GM18502 (cell line): ENCODE data around the gene SACS.
A peak's percentile ranks its signal among the peaks of the same experiment; 100 is the strongest.

ENCODE experiments used
- ATAC-seq: cut with Tn5 transposase; IDR thresholded peaks from one replicate; pipeline ENCODE4 v1.9.1; 2021; ENCODE audit warnings: mild to moderate bottlenecking; ENCODE audit not compliant: unreplicated experiment, poor library complexity

Gene SACS

DNA sequence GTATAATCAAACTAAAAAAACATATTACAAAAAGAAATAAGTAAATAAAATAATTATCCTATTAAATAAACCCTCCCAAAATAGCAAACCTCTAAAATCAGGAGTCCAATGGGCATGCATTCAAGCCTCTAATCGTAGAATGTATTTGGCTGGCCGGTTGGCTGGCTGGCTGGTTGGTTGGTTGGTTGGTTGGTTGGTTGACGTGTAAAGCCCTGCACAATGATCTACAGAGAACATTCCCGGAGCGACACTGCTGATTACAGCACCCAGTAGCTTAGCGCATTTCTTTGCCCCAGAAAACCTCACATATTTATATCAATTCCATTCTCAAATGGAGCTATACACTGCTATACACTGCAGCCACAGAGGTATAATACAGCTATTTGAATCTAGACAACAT lies 65.6 kb downstream of the SACS start:
- ATAC-seq, result no peak

DNA sequence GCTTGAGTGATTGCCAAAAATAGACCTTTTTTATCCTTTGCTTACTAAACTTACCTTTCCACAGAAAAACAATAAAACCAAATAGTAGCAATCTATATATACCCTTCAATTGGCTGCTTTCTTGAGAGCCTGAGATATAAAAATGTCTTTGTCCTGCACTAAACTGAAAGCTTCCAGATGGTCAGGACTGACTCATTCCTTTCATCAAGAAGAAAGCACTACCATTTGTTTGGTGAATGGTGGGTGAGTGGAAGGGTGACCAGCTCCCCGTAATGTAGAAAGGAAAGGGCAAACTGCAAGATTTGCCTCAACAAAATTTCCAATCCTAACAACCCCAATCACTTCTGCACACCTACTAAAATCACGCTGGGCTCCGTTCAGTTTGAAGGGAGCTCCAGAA lies 67.8 kb downstream of the SACS start:
- no peak for ATAC-seq

DNA sequence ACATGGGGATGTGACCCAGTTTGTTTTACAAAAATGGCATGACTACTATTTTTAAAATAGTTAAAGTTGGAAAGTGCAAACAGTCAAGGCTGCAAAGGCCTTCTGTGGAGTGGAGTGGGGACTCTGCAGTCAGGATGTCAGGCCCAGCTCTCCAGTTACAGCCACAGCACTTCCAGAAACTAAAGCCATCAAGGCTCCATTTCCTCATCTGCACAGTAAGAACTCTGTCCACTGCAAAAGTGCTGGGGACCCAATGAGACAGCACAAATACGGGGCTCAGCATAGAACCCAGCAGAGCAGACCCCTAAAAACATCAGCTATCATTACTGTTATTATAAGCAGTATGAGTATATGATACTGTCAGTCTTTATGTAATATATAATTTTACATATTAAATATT lies 73.6 kb downstream of the SACS start:
- ATAC-seq, result no peak

DNA sequence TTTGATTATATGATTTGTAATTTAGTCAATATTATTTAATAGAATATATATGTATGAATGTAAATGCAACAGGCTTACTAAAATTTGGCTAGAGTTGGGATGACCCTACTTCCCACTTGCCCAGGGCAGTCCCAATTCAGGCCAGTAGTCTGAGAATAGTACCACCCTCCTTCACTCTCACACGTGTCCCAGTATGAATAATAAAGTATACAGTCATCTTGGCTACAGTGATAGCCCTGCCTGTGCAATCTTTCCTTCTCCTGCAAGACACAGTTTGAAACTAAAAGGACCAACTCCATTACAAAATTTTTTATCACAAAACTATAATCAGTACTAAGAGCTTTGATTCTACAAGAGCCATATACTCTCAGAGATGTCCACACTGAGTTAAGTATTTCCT lies 76.2 kb downstream of the SACS start:
- ATAC-seq, result no peak

DNA sequence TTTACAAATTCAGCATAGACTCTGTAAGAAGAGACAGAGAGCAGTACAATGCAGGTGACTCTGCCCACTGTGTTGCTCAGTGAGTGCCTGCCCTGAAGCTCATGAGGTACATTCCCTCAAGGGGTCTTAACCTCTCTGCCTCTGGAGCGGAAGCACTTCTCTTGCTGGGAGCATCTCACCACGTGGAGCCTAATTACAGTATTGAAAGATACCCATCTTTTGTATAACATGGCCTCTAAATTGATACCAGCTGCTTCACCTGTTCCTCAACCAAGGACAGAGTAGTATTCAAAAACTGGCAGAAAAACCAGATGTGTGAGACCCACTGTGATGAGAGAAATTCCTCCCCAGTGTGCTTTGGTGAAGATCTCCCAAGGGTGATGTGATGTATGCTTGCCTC lies 77.1 kb downstream of the SACS start:
- no peak for ATAC-seq

DNA sequence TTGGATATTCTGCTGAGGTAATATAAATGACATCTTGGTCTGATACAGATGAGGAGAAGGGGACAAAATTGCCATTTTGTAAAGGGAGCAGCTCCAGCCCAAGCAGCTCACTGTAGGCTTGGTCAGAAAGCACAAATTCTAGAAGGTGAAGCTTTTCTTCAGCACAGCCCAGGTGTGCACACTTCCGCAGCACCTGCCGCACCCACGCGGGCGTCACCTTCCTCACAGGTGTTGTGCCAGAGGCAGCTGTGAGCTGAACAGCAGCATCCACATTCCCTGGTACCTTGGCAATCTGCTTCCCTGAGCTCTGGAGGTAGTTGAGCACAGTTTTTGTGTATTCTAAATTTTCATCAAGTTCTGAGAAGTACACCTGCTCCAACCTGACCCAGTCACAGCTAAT lies 79.0 kb downstream of the SACS start:
- no peak for ATAC-seq

DNA sequence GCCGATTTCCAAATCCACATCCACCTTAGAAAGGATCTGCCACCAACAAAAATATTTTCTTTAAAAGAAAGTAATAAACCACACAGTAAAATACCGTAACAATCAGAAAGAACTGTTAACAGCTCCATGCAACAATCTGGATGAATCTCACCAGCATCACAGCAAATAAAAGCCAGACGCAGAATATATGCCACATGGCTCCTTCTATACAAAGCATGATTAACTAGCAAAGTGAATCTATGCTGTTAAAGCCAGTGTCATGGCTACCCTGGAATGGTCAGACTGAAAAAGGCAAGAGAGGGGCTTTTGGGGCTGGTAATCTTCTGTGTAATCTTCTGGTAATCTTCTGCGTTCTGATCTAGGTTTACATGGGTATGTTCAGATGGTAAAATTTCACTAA lies 81.3 kb downstream of the SACS start:
- ATAC-seq, result no peak

DNA sequence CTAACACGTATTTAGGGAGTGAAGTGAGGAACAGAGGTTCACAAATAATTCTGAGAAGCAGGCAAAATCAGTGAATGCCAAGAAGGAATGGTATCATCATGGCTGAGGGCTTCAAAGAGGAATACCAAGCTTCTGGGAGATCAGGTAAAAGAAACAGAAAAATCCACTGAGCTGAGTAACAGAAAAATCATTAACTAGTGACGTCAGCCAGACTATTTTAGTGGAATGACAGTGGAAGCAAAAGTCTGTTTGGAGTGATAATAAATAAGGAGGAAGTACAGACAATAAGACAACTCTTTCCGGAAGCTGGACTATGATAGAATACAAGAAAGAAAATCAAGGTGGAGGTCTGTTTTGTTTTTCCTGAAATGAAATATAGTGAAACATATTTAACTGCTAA lies 83.5 kb downstream of the SACS start:
- no peak for ATAC-seq

DNA sequence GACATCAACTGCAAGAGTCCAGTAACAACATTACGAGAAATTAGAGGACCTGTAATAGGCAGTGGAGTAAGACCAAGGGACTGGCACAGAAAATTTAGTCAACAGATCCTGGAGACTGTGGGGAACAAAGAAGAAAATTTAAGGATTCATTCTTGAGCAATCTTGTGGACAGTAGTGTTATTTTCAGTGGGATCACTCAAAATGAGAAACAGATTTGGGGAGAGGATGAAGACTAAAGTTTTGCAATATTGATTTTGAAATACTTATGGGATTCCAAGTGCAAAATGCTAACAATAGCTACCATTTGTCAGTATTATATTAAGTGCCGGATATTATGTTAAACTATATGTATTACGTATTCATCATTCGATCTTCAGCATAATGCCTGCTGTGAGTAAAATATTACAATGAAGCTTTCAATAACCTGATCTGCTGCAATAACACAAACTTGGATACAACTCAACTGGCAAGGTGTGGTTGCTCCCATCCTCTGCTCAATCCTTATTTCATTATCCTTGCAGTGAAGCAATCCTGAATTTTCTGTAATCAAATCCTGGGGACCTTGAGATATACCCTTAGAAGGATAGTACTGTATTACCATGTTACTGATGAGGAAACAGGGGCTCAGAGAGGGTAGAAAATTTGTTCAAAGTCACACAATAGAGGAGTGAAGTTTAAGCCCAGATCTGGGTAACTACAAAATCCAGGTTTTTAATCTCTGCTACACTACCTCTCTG lies 84.2 kb downstream of the SACS start:
- ATAC-seq, result no peak

DNA sequence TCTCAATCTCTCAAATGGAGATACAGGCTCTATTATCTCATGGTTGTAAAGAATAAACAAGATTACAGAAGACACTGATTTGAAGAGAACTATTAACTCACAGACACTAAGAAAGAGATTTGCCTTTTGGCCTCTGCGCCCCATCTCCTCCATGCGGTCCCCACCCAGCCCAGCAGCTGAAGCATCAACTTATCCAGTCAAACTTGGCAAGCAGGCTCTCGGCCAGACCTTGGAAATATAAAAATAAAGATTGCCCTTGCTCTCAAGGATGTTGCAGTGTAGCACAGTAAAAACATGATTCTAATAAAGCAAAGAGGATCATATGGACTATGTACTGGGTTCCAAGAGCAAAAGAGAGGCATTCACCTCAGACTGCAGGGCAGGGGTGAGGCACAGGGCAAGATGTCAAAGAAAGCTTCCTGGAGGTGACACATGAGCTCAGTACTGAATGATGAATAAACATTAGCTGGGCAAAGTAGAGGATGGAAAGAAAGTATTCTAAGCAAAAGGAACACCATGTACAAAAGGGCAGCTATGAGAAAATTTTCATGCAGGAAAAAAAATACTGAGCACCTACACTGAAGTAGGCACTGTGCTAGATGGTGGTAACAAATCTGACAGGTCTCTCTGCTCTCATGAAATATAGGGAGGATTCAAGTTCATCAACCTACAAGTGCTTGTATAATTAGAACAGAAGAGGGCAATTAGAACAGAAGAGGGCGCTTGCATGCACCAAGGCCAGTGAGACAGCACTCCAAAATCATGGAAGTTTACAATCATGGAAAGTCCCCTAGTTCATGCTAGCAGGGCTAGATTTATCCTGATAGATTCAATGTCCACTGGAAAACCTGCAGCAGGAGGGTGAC lies 85.0 kb downstream of the SACS start:
- ATAC-seq, result no peak

DNA sequence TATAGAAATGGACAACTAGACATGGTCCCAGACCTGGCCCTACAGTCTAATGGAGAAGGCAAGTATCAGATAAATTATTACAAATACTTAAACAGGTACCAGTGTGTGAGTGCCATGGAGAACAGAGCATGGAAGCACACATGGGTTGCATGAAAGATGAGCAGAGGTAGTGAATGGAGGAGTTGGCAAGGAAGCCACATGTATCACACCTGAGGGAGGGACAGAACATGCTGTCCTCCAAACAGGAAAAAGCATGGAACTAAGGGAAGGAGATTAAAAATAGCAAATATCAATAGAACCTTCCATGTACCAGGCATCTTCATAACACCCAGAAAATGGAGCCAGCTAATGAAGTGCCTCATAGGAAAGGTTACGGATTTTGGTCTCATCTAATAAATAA lies 85.9 kb downstream of the SACS start:
- ATAC-seq, result no peak

DNA sequence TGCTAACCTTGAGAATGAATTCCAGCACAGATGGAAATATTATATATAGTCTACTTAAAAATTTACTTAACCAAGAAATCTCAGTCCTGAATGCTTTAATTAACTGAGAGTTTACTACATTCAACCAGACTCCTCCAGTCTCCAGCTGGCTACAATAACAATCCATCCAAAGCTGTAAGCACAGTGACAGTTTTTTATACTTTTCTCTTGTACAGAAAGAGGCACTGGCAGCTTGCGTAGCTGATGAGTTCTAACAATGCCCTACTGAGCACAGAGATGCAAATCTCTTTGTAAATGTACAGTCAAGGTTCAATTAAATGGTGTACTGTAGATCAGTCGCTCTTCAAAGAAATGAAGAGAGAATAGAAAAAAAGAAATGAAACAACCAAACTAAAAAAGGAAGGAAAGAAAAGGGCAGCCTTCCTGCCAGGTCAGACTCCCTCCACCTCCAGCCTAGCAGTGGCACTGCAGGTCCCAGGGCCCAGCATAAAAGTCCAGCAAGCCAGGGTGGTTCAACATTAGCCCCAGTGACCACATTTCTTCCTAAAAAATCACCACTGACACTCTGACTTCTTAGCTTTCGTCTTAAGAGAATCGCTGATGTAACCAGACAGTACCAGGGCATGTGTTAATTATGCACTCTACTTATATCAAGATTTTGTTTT lies 88.4 kb downstream of the SACS start:
- no peak for ATAC-seq

DNA sequence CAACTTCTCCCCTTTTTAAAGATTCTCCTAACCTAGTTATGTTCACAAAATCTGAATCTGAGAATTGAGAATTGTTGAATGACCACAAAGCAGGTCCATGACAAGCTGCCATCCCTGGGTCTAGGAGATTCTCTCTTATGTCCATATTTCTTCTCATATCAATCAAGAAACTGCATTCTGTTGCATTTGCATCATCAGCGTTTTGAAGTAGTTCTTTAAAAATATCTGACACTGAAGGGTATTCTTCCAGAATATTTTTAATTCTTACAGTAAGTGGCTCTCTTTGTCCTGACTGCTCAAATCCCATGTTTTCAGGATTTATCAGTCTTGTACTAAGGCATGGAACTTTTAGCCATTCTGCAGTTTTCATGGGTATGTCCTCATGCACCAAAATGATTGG lies 94.3 kb downstream of the SACS start:
- no peak for ATAC-seq

DNA sequence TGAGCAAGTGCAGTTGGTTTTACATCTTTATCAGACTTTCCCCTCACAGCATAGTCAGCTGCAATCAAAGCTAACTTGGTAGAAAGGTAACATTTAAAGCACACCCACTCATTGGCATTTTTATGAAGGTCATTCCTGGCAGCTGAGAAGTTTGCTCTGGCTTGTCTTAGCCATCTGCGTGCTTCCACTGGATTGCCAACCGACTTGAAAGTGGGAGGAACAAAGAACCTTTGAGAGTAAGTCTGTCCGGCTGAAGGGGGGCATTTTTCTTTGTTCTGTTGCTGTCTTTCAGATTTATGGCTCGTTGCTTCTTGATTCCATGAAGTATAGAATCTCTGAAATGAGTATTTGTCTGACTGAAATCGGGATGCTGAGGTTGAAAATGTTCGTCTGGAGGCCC lies 103.1 kb downstream of the SACS start:
- ATAC-seq, result no peak

DNA sequence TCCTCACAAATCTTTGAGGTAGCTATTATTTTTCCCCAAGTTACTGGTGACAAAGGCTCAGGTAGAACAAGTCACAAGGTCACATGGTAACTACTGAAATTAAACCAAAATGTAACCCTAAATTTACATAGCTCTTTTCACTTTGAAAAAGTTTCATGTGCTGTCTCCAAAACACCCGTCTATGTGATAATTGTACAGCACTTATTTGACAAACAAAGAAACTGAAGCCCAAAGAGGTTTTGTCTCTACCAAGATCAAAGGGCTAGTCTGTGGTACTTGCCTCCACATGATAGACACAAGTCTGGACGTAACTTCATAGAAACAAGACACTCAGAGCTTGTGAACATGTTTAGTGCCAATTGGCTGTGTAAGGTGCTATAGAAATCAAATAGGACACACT lies 108.3 kb downstream of the SACS start:
- no peak for ATAC-seq

DNA sequence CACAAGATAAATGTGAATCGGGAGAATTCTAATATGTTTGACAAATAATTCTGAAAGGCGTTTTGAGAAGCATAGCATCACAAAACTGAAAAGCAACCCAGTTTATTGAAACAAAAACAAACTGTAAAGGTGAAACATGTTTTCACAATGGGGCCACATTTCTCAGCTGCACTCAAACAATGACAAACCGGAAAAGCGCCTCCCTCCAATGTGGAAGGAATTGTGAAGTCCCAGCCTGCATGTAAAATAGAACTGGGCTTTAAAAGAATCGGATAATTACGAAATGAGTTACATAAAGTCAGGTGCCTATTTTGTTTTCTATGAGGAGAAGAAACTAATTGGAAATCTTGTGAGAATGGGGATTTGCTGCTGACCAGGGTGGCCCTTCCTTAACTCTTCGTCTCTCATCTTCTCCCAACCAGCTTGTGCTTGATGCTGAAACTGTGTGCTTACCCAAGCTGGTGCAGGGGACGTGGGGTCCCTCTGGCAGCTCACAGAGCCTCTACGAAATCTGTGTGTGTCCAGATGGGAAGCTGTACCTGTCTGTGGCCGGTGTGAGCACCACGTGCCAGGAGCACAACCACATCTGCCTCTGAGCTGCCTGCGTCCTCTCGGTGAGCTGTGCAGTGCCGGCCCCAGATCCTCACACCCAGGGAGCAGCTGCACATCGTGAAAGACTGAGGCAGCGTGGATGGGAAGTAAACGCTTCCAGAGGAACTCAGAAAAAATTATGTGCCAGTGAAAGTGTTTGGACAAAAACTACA lies 109.4 kb downstream of the SACS start:
- no peak for ATAC-seq

DNA sequence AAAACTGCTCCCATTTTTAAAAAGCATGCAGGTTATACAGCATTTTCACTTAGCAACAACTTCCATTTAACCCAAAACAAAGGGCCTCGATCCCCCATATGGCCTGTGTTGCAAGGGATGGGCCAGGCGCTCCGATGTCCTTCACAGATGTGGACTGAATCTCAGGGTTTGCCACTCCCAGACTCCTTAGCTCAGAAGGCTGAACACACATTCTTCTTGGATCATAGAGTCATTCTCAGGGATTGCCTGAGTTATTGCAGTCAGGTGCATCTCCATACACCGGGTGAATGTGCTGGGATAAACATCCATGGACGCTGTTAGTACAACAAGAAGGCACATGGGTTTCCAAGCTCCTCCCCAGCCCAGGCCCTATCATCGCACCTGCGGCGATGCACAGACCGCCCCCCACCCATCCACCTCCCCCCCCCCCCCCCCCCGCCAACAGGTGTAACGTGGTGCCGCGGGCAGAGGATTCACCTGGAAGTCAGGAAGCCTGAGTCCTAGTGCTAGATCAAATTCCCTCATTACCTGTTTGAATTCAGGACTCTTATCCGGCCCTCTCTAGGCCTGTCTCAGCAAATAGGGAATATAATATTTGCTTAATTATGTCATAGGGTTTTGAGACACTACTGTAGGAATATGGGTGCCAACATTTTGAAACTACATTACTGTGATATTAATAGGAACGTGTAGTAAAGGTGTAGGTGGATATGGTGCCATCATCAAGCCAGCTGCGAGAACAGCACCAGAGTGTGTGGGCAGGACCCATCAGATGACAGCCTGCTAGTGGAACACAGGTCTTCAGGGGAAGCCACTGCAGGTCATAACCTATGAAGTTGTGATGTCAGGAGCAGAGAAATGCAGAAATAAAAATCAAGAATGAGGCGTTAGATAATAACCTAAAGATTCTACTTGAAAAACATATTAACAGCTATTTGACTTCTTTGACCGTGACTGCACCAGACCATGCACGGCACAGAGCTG lies 110.9 kb downstream of the SACS start:
- no peak for ATAC-seq

DNA sequence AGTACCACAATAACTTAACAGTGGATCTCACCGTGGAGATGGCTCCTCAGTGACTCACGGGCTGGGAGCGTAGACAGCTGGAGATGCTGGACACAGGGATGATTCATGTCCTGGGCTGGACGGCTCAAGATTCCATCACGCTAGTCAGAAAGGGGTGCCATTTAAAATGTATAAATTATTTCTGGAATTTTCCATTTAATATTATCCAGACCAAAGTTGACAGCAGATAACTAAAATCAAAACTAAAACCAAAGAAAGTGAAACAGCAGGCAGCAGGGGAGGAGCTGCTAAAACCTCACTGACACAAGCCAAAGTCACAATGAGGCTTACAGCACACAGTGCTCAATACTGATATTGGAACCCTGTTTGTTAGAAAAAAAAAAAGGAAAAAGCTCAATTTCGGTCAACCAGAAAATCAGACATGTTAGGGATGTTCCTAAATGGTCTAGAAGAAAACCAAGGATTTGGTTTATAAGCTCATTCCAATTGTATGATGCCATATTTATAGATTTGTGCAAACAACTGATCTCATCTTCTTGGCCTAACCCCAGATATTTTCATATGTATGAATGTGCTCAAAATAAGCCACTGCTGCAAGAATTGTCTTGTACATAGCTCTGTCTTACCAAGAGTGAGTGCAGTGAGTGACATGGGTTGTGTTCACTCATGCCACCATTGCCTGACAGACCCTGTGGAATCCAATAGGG lies 111.8 kb downstream of the SACS start:
- peak; percentile 80 for ATAC-seq
